GM19467 (cell line): ENCODE measurements around the gene HAUS3.
"Not testable (repeated sequence)": the region's sequence is repeated elsewhere in the genome, so short reads cannot be mapped to it uniquely, and the experiment has no call there.

Source experiments
- ATAC-seq: cut with Tn5 transposase; IDR thresholded peaks from one replicate; pipeline ENCODE4 v1.9.1; 2021; ENCODE audit warnings: mild to moderate bottlenecking, moderate library complexity; ENCODE audit not compliant: unreplicated experiment

HAUS3 gene

DNA sequence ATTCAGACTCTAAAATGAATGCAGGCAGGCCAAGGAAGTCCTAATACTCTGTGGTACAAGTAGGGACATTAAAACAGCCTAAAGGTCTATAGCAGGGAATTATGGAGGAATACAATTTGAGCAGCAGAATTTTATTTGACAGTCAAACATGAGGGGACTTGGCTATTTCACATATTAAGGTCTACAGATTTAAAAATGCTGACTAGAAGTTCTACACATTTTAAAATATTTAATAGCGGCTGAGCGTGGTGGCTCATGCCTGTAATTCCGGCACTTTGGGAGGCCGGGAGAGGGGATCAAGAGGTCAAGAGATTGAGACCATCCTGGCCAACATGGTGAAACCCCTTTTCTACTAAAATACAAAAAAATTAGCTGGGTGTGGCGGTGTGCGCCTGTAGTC lies 10.8 kb downstream of the HAUS3 start:
- no peak for ATAC-seq

DNA sequence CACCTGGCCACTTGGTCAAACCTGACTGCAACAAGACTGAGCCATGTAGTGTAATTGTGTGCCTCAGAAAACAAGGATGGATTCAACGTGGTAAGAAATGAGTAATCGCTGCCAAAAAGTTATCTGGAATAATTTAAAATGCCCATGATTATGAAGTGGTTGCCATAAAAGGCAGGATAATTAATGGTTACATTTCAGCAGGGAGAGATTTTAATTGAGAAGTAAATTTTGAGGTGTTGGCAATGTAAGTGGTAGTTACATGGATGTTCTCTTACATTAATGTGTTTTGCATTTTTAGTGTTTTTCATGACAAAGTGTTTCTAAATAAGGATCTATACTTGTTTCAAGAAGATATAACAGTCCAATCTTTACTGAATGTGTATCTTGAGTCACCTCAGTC lies 15.7 kb downstream of the HAUS3 start:
- ATAC-seq: no peak

DNA sequence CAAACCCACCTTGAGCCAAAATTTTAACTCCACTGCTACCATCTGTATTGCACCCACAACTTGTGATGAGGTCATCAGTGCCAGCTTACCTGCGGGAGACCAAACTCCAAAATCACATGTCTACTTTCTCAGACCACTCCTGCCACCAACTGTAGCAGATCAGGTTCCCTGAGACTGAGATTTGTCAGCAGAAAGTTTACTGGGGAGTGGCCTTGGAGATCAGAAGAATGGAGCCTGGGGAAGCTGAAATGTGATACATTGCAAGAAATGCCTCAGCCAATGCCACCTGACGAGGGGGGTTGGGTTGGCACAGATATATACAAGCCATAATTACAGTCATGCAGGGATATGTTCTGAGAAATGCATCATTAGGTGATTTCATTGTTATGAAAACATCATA lies 19.1 kb downstream of the HAUS3 start:
- ATAC-seq: no peak

DNA sequence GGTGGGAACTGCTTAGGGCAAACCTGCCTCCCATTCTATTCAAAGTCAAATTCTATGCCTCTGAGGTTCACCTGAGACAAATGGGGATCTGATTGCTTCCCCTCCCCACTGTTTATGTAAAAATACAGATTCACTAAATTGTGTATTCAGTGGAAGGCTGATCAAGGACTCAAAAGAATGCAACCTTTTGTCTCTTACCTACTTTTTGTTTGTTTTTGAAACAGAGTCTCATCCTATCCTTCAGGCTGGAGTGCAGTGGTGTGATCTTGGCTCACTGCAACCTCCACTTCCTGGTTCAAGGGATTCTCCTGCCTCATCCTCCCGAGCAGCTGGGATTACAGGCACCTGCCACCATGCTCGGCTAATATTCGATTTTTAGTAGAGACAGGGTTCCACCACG lies 20.5 kb downstream of the HAUS3 start:
- not testable (repeated sequence) for ATAC-seq

DNA sequence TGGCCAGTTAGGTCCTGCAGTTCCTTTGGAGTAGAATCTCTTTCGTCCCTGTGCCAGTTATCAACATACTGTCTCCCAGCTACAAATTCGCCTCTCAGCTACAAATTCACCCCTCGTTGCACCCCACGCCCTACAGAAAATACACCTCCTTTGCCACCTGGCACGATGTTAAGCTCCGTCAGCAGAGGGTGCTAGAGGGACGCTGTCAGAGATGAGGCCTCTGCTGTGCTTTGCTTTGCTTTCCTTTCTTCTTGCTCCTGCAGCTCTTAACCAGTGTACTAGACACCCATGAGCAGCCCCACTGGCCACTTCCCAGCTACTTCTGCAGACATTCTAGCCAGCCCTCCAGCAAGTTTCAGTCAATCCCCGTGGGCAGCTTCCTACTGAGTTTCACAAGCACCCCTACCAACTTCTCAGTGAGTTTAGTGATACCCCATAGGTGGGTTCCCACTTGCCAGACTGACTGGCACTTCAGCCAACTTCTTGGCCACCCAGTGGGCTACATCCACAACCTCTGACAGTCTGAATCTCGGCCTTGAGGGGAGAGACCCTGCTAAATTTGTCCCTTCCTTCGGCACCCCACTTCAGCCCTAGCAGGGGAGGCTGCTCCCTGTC lies 21.8 kb downstream of the HAUS3 start:
- no peak for ATAC-seq

DNA sequence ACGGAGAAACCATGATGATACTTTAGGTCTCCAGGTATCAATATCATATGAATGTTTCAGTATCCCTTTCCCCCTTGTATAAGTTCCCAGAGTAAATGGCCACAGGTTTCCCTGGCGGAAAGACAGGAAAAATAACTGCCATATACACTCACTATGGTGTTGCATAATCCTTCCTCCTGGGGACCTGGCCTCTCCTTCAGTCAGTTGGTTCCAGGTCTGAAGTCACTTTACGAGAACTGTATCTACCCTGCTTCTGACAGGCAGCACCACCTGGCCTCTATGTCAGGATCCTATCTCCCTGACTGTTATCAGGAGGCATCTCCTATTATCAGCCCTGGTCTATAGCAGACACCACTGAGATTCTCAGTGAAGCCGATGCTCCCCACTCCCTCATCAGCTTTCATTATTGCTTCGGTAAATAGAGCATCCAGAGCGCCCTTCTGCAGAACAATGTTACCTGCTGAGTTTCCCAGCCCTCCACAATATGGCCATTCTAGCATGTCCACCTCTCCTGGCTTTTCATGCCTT lies 22.6 kb downstream of the HAUS3 start:
- ATAC-seq: no peak

DNA sequence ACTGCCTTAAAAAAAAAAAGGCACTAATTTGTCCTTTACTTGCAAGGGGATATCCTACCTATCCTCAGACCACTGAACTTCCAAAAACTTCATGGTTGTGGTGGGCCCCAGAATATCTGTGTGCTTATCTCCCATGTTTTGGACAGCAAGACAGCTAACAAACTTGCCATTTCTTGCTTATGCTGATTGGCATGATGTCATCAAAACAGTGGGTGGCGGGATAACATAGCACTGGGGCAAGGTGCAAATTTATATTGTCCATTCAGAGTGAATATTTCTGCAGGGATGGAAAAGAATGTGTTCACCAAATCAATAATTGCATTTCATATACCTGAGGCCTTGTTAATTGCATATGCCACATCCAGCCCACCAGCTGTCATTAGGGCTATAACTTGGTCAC lies 23.5 kb downstream of the HAUS3 start:
- no peak for ATAC-seq

DNA sequence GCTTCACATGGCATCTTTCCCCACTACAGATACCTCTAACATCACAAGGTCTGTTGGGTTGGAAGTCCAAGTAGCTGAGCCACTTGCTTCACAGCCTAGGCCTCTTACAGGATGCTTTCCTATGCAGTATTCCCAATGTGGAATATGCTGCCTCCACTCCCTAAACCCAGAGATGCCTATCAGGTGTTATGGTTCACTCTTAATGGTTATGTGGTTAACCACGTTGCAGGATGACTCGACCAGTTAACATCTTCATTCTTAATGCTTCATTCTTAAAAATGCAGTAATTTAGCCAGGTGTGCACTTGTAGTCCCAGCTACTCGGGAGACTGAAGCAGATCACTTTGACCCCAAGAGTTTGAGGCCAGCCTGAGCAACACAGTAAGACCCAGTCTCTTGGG lies 24.2 kb downstream of the HAUS3 start:
- ATAC-seq: no peak

DNA sequence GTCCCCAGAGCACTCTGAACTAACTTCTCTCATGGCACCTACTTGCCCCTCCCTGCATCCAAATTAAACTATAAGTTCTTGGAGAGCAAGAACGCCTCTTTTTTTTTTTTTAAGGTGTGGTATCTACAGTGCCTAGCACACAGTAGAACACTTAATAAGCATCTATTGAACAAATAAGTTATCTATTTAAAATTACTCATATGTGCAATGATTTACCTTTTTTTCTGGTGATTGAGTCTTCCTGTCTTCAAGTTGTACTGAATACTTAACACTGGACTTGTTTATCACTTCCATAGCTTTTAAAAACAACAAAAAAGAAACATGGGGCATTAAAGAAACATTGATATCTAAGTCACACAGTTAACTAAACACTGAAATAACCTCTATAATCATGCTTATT lies 29.1 kb downstream of the HAUS3 start:
- no peak for ATAC-seq

DNA sequence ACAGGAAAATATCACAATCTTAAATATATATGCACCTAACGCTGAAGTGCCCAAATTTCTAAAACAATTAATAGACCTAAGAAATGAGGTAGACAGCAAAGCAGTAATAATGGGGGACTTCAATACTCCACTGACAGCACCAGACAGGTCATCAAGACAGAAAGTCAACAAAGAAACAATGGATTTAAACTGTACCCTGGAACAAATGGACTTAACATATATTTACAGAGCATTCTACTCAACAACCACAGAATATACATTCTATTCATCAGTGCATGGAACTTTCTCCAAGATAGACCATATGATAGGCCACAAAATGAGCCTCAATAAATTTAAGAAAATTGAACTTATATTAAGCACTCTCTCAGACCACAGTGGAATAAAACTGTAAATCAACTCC lies 39.1 kb downstream of the HAUS3 start:
- ATAC-seq: not testable (repeated sequence)

DNA sequence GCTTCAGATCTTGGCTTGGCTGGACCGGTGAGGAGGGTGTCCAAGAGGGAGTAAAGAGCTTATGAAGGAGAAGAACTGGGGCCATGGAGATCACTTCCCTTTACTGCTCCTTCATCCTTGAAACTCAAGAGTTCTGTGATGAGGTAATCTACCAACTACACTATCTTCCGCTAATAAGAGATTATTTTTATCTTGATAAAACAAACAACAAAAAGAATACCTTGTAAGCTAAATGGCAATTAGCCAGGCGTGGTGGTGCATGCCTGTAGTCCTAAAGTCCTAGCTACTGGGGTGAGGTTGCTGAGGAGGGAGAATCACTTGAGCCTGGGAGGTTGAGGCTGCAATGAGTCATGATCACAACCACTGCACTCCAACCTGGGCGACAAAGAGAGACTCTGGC lies 47.4 kb downstream of the HAUS3 start:
- no peak for ATAC-seq

DNA sequence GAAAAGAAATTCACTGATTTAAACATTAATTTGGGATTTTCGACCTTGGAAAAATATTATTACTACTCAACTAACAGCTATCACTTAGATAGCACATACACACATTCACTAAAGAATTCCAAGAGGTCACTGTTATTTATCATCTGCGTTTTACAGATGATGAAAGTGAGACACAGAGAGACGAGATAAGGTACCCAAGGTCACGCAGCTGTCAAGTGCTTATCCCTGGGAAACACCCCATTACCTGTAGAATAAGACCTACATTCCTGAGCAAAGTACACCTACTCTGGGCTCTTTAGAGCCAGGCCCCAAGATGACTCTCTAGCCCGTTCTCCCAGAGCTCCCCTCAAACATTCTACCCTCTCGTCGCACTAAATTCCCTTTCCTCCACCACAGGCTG lies 48.6 kb downstream of the HAUS3 start:
- ATAC-seq: no peak

DNA sequence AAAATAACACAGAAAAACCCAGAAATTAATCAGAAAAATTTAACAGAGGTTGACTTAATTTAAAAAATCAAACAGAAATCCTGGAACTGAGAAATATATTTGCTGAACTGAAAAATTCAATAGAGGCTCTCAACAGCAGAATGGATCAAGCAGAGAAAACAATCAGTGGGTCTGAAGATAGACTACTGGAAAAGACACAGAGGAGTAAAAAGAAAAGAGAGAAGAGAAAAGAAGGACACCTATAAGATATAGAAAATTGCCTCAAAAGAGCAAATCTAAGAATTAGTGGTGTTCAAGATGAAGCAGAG lies 55.1 kb downstream of the HAUS3 start:
- ATAC-seq: no peak

DNA sequence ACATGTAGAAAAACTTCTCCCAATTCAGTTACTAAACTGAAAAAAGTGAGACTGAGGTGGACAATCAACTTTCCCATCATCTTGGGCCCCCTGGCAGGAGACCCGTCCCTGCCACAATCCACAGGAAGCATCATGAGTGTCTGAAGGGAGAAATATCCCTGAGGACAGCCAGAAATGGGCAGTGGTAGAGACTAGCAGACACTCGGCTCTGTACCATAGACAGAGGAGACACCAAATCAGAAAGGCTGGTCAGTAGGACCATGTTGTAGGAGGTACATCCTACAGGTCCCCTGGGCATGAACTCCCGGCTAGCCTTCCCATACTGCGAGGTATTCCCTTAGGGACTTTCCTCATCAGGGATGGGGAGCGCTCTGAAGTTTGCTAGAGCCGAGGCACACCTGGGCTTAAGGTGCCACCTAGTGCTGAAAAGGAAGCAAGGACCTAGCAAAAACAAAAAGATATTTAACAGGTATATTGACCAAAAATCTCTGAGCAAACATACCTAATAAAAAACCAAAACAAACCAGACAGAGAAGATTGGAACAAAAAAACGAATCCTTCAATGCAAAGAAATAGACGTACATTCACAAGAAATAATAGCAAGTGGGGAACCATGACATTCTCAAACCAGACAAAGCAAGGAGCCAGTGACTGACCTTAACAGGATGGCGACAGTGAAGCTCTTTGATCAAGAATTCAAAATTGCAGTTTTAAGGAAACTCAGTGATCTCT lies 55.6 kb downstream of the HAUS3 start:
- ATAC-seq: no peak

DNA sequence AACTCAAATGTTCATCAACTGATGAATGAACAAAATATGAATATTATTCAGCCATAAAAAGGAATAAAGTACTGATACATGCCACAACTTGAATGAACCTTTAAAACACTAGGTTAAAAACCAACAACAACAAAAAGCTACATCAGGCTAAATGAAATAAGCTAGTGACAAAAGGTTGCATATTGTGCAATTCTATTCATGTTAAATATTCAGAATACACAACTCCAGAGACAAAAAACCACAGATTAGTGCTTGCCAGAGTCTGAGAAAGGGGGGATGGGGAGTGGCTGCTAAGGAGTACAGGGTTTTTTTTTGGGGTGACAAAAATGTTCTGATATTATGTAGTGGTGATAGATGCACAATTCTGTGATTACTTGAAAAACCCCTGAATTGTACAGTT lies 58.5 kb downstream of the HAUS3 start:
- ATAC-seq: no peak

DNA sequence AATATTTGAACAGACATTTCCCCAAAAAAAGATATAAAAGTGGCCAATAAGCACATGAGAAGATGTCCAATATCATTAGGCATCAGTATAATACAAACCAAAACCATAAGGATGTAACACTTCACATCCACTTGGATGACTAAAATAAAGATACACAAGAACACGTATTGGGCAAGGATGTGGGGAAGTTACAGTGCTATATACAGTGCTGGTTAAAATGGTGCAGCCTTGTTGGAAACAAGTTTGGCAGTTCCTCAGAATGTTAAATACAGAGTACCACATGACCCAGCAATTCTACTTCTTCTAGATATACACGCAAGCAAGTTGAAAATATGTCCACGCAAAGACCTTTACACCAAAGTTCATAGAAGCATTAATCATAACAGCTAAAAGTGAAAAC lies 58.9 kb downstream of the HAUS3 start:
- ATAC-seq: no peak

DNA sequence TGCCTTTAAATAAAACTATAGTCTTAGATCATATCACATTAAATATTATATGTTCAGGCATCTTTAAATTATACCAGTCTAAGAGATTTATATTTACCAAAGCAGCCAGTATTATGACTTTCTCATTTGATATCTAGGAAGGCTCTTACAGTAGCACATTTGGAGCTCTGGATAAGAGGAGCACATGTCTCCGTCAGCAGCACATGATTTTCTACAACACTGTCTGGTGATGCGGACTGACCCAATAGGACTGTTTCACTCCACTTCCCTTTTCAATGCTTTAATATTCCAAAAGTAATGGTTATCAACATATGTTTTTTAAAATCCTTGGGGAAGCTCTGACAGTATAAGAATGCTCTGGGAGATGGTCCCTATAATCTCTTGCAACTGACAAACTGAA lies 61.5 kb downstream of the HAUS3 start:
- ATAC-seq: no peak

DNA sequence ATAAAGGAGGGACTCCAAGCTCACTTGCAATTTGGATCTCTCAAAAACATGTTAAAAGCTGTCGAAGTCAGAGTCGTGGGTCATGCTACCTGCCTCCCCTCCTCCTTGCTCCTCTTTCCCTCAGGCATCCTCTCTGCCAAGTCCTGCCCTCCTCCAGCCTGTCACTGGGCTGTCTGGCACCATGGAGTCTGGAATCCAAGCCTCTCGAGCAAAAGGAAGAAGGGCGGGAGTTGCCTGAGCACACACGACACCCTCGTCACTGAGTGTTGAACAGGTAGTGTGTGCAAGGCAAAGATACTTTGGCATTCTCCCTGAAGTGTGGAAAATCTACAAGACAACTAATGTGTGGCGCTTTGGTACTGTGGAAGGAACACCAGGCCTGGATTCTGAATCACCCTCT lies 62.2 kb downstream of the HAUS3 start:
- no peak for ATAC-seq

DNA sequence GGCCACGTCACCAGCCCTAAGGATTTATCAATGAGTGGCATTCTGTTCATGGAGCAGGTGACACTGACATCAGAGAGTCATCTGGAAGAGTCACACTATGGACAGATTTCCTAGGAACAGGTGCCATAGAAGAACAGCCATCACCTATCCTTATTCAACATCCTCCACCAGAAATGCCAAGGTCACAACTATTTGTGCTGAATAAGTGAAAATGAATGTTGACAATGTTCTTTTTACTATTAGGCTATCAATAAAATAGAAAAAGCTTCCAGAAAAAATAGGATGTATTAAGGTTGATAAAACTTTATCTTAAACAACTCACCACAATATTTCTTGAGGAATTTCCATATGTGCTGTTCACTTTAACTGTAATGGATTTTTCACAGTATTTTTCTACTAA lies 62.9 kb downstream of the HAUS3 start:
- ATAC-seq: no peak
